Measurements from ENCODE around the gene VWA8. TPM values are rescaled to one million over a fixed set of nuclear protein-coding genes. Genes with fewer than 3 reads are reported as not detected.

Gene VWA8
- total RNA-seq, 1 experiment from 2014 or later = 21.4 TPM

DNA sequence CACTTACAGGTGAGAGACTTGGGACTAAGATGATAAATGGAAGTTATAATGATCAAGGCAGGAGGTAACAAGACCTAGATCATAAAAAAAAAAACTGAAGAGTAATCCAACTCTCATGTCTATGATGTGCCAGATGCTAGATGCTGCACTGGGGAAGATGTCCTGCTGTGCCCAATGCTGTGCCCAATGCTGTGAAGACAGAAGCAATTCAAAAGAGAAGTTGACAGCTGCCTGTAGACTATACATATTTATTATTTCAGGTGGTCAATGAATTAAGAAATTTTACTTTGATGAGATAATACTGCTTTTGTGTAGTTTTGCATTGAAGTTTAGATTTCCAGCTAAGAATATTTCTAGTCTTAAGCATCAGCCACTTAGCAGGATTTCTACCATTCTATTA lies 21.5 kb downstream of the VWA8 start:
- H3K36me3 Mint-ChIP-seq (ENCODE audit: insufficient read depth, unreplicated experiment) = peaks cover 11% of the 10 kb centered on the region
- TF ChIP-seq, protein P1, sequence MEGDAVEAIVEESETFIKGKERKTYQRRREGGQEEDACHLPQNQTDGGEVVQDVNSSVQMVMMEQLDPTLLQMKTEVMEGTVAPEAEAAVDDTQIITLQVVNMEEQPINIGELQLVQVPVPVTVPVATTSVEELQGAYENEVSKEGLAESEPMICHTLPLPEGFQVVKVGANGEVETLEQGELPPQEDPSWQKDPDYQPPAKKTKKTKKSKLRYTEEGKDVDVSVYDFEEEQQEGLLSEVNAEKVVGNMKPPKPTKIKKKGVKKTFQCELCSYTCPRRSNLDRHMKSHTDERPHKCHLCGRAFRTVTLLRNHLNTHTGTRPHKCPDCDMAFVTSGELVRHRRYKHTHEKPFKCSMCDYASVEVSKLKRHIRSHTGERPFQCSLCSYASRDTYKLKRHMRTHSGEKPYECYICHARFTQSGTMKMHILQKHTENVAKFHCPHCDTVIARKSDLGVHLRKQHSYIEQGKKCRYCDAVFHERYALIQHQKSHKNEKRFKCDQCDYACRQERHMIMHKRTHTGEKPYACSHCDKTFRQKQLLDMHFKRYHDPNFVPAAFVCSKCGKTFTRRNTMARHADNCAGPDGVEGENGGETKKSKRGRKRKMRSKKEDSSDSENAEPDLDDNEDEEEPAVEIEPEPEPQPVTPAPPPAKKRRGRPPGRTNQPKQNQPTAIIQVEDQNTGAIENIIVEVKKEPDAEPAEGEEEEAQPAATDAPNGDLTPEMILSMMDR (IDR thresholded peaks at IDR 0.05; ENCODE audit: unreplicated experiment) = no peak
- no peaks in the 10 kb centered on the region for H3K27me3 Mint-ChIP-seq (ENCODE audit: insufficient read depth, unreplicated experiment)
- BruUV-seq (replicated peaks) = no TSS peak
- intact Hi-C loops (cut with micrococcal nuclease) = no loop called here
- ChIA-PET POLR2A (interaction anchor here (1.9 kb wide), 1 partner anchor 21 kb away, joined by 4 read pairs; no protein-coding TSS in a partner anchor), CTCF (no interaction called here)
- H3K4me1 Mint-ChIP-seq (ENCODE audit: insufficient read depth, unreplicated experiment) = no peaks in the 10 kb centered on the region
- no peaks in the 10 kb centered on the region for H3K9me3 Mint-ChIP-seq (ENCODE audit: unreplicated experiment)
- H3K27ac Mint-ChIP-seq (ENCODE audit: low read depth, unreplicated experiment) = no peak overlapping the region
- H3K4me3 Mint-ChIP-seq (ENCODE audit: unreplicated experiment) = no peak overlapping the region
- DNase-seq (ENCODE audit: unreplicated experiment) = no peak

DNA sequence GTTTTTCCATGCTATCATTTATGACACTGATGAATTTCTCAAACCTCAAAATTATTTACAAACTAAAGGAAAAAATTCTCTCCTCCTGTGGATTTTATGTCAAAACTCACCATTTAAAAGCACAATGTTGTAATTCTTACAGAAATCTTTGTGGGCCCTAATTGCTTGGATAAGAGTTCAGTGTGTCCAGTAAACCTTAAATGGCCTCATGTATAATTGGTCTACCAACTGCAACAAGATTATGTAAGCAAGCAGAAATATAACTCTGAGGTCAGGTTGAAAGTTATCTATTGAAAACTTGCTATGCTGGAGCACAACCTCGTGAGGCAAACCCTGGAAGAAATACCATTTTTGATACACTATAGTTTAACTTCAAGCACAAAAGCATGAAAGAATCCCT lies 22.0 kb downstream of the VWA8 start:
- H3K9me3 Mint-ChIP-seq (ENCODE audit: unreplicated experiment) = no peaks in the 10 kb centered on the region
- CTCF ChIA-PET = no interaction called here
- intact Hi-C loops (cut with micrococcal nuclease) = no loop called here
- no peak overlapping the region for H3K27ac Mint-ChIP-seq (ENCODE audit: low read depth, unreplicated experiment)
- TF ChIP-seq, protein P1 (IDR thresholded peaks at IDR 0.05; ENCODE audit: unreplicated experiment) = no peak
- H3K36me3 Mint-ChIP-seq (ENCODE audit: insufficient read depth, unreplicated experiment) = peaks cover 9% of the 10 kb centered on the region
- H3K4me3 Mint-ChIP-seq (ENCODE audit: unreplicated experiment) = no peak overlapping the region
- no peaks in the 10 kb centered on the region for H3K27me3 Mint-ChIP-seq (ENCODE audit: insufficient read depth, unreplicated experiment)
- POLR2A ChIA-PET = no interaction called here
- DNase-seq (ENCODE audit: unreplicated experiment) = no peak
- H3K4me1 Mint-ChIP-seq (ENCODE audit: insufficient read depth, unreplicated experiment) = no peaks in the 10 kb centered on the region
- no TSS peak for BruUV-seq (replicated peaks)

DNA sequence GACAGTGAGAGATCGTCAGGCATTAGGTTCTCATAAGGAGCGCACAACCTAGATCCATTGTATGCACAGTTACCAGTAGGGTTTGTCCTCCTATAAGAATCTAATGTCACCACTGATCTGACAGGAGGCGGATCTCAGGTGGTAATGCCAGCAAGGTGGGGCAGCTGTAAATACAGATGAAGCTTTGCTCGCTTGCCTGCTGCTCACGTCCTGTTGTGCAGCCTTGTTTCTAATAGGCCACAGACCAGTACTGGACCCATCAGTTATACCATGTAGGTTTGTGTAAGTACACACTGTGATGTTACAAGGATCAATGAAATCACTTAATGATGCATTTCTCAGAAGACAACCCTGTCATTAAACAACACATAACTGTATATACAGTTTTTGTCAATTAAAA lies 23.5 kb downstream of the VWA8 start:
- Mint-ChIP-seq H3K27me3 (ENCODE audit: insufficient read depth, unreplicated experiment) (no peaks in the 10 kb centered on the region), H3K4me3 (ENCODE audit: unreplicated experiment) (no peak overlapping the region), H3K4me1 (ENCODE audit: insufficient read depth, unreplicated experiment) (no peaks in the 10 kb centered on the region), H3K9me3 (ENCODE audit: unreplicated experiment) (no peaks in the 10 kb centered on the region), H3K27ac (ENCODE audit: low read depth, unreplicated experiment) (no peak overlapping the region), H3K36me3 (ENCODE audit: insufficient read depth, unreplicated experiment) (peaks cover 4% of the 10 kb centered on the region)
- CTCF ChIA-PET = no interaction called here
- TF ChIP-seq, protein P1 (IDR thresholded peaks at IDR 0.05; ENCODE audit: unreplicated experiment) = no peak
- POLR2A ChIA-PET = no interaction called here
- BruUV-seq (replicated peaks) = no TSS peak
- no peak for DNase-seq (ENCODE audit: unreplicated experiment)
- intact Hi-C loops (cut with micrococcal nuclease) = no loop called here

DNA sequence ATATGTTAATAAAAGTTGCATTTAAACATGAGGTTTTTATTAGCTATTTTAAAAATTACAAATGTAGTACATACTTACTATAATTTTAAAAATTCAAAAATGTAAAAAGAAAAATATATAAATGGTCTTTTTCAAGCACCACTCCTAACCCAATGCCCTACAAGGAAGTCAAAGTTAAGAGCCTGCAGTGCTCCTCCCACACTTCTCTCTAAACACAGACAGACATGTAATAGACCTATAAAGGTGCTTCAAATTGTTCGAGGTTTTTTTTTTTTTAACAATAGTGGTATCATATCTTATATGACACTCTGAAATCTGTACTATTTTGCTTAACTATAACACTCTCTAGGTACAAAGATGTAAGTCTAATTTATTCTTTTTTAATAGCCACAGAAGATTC lies 25.4 kb downstream of the VWA8 start:
- POLR2A ChIA-PET = interaction anchor here (1.5 kb wide), 1 partner anchor 26 kb away, joined by 3 read pairs; no protein-coding TSS in a partner anchor
- Mint-ChIP-seq H3K27me3 (ENCODE audit: insufficient read depth, unreplicated experiment) (no peaks in the 10 kb centered on the region), H3K27ac (ENCODE audit: low read depth, unreplicated experiment) (no peak overlapping the region), H3K4me1 (ENCODE audit: insufficient read depth, unreplicated experiment) (no peaks in the 10 kb centered on the region), H3K4me3 (ENCODE audit: unreplicated experiment) (no peak overlapping the region), H3K9me3 (ENCODE audit: unreplicated experiment) (no peaks in the 10 kb centered on the region), H3K36me3 (ENCODE audit: insufficient read depth, unreplicated experiment) (peaks cover 4% of the 10 kb centered on the region)
- CTCF ChIA-PET = no interaction called here
- BruUV-seq (replicated peaks) = no TSS peak
- TF ChIP-seq, protein P1 (IDR thresholded peaks at IDR 0.05; ENCODE audit: unreplicated experiment) = no peak
- intact Hi-C loops (cut with micrococcal nuclease) = no loop called here
- DNase-seq (ENCODE audit: unreplicated experiment) = no peak

Measured in MCF 10A (cell line).